DMS53 (cell line): ENCODE data around the gene NDNF.
A peak's percentile ranks its signal among the peaks of the same experiment; 100 is the strongest.

Source experiments
- DNase-seq: peaks from one replicate; lab custom pipeline; 2025; lab: John Stamatoyannopoulos, UW

Gene NDNF, protein sequence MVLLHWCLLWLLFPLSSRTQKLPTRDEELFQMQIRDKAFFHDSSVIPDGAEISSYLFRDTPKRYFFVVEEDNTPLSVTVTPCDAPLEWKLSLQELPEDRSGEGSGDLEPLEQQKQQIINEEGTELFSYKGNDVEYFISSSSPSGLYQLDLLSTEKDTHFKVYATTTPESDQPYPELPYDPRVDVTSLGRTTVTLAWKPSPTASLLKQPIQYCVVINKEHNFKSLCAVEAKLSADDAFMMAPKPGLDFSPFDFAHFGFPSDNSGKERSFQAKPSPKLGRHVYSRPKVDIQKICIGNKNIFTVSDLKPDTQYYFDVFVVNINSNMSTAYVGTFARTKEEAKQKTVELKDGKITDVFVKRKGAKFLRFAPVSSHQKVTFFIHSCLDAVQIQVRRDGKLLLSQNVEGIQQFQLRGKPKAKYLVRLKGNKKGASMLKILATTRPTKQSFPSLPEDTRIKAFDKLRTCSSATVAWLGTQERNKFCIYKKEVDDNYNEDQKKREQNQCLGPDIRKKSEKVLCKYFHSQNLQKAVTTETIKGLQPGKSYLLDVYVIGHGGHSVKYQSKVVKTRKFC

DNA sequence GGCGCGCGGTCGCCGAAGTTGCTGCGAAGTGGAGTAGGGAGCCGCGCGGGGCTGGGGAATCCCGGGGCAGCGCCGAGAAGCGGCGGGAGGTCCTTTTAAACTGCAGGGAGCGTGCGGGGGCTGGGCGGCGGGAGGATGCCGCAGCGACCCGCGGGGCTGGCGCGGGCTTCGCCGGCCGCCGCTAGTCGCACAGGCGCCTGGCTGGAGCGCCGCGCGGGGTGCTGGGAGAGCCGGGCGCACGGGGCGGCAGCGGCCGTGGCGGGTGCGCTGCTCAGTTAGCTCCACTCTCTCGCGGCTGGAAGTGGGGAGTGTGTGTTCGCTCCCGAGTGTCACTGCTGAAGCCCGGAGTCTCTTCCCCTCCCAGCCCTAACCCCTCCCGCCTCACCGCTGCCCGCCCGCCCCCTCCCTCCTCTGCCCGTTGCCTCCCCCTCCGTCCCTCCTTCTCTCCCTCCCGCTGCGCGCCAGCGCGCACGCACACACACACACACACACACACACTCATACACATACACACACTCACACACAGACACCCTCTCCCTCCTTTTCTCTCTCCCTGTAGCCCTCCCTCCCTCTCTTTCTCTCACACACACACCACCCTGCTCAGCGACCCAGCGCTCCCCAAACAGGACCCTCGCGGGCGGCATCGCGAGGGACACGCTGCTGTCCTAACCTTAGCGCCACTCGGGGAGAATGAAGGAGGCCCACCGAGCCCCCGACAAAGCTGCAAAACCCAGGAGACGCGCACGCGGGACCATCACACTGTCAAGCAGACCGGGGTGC is at the start of gene NDNF:
Gene NDNF, minus strand, starts transcription at position 312 of the 780 bp plus-strand sequence. CDS start 26,698 bp downstream, outside the sequence.
- DNase-seq: peak; percentile 93

- no peak for DNase-seq
Observed at GRCh38 chr4:121119715-121120114, 47.4 kb upstream of the NDNF start.

GRCh38 chr4:121118344-121118743 is 46.0 kb upstream of the NDNF start:
- DNase-seq: no peak

- no peak for DNase-seq
Observed at GRCh38 chr4:121114756-121115155, 42.4 kb upstream of the NDNF start.

DNA sequence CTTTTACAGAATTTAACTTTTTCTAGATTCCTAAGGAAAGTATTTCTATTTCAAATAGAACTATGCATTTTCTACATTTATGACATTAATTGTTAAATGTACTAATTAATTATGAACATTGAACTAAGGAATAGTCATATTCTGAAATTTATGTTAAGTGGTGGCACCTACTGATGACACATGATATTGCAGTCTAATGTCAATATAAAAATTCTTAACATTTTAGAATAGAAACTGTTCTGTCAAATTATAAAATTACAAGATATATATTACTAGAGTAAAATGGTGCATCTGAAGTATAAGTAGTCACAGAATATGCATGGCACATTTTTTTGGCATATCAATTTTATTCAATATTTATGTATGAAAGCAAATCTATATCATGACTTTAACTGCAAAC is 40.2 kb upstream of the NDNF start:
- DNase-seq: no peak

DNA sequence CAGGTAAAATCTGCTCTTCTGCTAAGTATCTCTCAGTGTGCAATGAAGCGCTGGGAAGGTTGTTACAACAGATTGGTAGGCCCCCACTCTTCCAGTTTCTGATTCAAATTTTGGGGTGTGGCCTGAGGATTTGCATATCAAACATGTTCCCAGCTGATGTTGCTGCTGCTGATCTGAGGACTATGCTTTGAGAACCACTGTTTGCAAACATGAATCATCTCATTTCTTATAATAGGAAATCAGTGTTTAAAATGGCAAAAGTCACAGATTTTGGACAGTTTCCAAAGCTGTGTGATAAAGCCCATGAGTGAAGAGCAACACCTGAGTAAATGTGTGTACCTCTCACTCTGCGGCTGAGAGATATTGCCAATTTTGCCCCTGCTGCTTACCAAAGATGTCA is 36.2 kb upstream of the NDNF start:
- peak; percentile 65 for DNase-seq

DNA sequence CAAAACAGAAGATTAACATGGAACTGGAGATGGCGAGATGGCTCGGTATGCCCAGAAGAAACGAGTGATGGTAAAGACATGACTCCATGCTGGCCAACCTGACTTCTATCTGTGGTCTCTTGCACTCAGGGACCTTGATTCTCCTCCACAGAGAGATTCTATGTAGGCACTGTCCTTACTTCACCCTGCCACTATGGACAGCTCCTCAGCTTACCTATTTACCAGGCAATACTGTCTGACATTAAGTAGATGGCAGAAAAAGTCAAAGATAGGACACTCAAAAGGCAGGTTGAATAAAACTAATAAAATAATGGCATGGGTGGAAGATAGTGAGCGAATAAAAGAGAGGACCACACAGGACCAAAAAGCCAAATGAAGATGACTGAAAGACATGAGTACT is 35.2 kb upstream of the NDNF start:
- no peak for DNase-seq

DNA sequence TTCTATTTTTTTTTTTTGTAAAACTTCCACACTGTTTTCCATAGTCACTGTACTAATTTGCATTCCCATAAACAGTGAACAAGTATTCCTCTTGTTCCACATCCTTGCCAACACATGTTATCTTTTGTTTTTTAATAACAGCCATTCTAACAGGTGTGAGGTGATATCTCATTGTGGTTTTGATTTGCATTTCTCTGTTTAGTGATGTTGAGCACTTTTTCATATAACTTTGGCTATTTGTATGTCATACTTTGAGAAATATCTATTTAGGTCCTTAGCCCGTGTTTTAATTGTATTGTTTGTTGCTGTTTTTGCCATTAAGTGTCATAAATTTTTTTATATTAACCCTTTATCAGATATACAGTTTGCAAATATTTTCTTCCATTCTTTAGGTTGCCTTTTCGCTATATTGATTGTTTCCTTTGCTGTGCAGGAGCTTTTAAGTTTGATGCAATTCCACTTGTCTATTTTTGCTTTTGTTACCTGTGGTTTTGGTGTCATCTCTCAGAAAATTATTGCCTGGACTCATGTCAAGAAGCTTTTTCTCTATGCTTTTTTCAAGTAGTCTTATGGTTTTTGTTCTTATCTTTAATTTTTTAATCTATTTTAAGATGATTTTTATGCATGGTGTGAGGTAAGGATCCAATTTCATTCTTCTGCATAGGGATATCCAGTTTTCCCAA is 27.9 kb upstream of the NDNF start:
- no peak for DNase-seq

- DNase-seq: no peak
Observed at GRCh38 chr4:121098266-121098665, 25.9 kb upstream of the NDNF start.

DNA sequence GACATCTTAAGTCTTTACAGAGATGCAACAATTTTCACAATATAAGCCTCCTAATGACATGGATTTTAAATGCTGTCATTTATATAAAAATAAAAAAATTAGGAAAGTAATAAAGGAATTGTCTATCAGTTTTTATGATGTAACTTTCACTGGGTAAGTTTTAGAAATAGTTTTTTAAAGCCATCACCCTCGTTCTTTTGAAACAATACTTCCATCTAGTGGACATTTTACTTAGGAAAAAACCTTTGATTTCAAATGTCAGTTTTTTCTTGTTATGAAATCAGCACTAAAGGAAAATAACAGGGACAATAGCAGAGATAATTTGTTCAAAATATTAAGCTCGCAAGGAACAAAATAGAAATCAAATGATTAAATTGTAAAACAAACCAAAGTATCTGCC is 24.3 kb upstream of the NDNF start:
- DNase-seq: peak; percentile 60

DNA sequence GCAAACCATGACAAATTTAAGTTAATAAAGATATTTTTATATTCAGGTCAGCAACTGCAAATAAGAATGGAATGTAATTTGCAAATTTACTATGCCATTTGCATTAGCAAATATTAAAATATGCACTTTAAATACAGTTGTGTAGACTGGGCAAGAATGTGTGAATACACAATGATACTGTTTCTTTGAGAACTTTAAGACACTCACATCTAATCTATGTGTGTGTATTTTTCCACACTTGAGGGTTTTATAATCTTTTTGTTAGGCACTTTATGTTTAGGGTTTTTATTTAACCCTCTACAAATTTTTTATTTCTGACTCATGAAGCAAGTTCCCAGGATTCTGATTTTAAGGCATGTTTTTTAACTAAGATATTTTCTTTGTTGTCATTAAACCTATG is 23.9 kb upstream of the NDNF start:
- no peak for DNase-seq

GRCh38 chr4:121094297-121094966 is 22.1 kb upstream of the NDNF start:
- DNase-seq: no peak

DNA sequence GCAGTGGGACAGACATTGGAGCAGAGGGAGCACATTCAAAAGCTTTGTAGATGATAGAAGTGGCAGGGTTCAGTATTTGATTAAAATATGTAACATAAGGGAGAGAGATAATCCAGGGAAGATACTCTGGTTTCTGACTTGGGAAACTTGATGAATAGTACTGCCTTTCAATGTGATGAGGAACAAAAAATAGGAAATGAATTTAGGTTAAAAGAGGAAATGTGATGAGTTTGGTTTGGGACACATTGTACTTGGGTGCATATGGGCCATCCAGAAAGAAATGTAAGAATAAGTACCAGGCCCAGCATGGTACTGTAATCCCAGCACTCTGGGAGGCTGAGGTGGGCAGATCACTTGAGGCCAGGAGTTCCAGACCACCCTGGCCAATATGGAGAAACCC is 20.9 kb upstream of the NDNF start:
- no peak for DNase-seq

GRCh38 chr4:121091941-121092340 is 19.6 kb upstream of the NDNF start:
- DNase-seq: no peak

GRCh38 chr4:121088867-121089266 is 16.5 kb upstream of the NDNF start:
- no peak for DNase-seq

- DNase-seq: no peak
Observed at GRCh38 chr4:121079376-121079775, 7.0 kb upstream of the NDNF start.

- DNase-seq: peak; percentile 86
Observed at GRCh38 chr4:121077496-121077895, 5.2 kb upstream of the NDNF start.

- DNase-seq: no peak
Observed at GRCh38 chr4:121076416-121076815, 4.1 kb upstream of the NDNF start.

DNA sequence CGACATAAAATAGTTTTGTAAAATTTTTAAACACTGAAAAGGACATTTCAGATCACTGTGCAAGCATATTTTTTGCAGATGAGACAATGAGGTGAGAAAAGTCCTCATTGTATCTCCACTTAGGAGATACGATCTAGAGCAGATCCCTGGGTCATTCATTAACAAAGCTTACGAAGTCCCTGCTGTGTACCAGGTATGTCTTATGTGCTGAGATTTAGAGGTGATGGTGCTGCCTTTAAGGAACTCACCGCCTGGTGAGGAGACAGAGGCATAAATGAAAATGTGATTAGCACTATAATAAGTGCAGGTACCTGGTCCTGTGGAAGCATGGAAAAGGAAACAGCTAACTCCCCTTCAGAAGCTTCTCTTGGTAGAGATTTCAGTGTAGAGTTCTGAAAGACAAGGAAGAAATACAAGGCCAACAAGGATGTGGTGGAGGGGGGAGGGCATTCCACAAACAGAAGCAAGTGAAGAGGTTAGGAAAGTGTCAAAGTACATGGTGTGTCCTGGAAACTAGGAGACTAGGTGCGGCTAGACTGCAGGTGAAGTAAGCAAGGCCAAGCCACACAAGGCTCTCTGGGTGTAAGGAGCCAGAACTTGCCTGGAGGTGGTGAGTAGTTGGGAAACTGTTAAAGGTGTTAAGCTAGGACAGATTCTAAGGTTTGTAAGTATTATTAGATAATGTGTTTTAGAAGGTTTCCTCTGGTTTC is 1.5 kb upstream of the NDNF start:
- peak; percentile 68 for DNase-seq

DNA sequence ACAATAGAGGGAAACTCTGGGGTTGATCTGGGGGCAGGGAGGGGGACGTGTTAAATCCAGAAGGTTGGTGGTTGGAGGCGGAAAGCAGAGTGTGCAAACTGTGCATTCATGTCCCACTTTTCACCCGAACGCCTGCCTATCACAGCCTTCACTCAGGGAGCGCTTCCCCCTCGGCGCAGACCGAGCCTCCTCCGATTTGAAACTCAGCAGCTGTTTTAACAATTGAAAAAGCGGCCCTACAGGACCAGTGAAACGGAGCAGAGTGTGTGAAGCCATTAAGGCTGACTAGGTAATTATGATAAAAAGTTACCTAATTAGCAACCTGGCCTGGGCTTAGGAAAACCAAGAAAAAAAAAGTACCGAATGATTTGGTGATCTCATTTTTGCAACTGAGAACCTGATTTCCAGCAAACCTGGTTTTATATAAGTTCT is 685 bp upstream of the NDNF start:
- peak; percentile 76 for DNase-seq

GRCh38 chr4:121071640-121072223 is 603 bp downstream of the NDNF start:
- DNase-seq: no peak
